Chondrocyte (in vitro differentiated cells): Measurements from ENCODE around the gene VEGFD. TPM values are rescaled to one million over a fixed set of nuclear protein-coding genes. Genes with fewer than 3 reads are reported as not detected.

Experiments
- DNase-seq: peaks from one replicate; pipeline ENCODE4 v3.0.0; 2021; ENCODE audit warnings: mixed read lengths, low spot score
- H3K27ac Mint-ChIP-seq: one replicate; pipeline ENCODE4 v1.8.0; 2021; ENCODE audit warnings: mild to moderate bottlenecking, moderate library complexity, mixed read lengths; ENCODE audit not compliant: unreplicated experiment
- H3K27me3 Mint-ChIP-seq: 2 replicates; pipeline ENCODE4 v1.8.0; 2021; ENCODE audit warnings: low read depth, mixed read lengths
- H3K36me3 Mint-ChIP-seq: 2 replicates; pipeline ENCODE4 v1.8.0; 2021; ENCODE audit warnings: low read depth, mixed read lengths
- H3K4me1 Mint-ChIP-seq: 2 replicates; pipeline ENCODE4 v1.8.0; 2021; ENCODE audit warnings: low read depth, mild to moderate bottlenecking, mixed read lengths
- H3K4me3 Mint-ChIP-seq: one replicate; pipeline ENCODE4 v1.8.0; 2021; ENCODE audit warnings: mild to moderate bottlenecking, moderate library complexity, mixed read lengths; ENCODE audit not compliant: unreplicated experiment
- H3K9me3 Mint-ChIP-seq: 2 replicates; pipeline ENCODE4 v1.8.0; 2021; ENCODE audit warnings: low read depth, mixed read lengths
- total RNA-seq: library from RNA; stranded (reverse); gene quantifications from 3 replicates; pipeline ENCODE4 v1.2.1, GENCODE V29; 2021
- TF ChIP-seq, protein P1 (sequence below): fragments of 200-600 bp; sonication (generic); IDR thresholded peaks from 2 replicates; pipeline ENCODE4 v1.5.0; 2021; ENCODE audit warnings: antibody characterized with exemption, mild to moderate bottlenecking, moderate library complexity

VEGFD gene
- total RNA-seq, 1 donor from 2014 or later = 0.20 TPM

DNA sequence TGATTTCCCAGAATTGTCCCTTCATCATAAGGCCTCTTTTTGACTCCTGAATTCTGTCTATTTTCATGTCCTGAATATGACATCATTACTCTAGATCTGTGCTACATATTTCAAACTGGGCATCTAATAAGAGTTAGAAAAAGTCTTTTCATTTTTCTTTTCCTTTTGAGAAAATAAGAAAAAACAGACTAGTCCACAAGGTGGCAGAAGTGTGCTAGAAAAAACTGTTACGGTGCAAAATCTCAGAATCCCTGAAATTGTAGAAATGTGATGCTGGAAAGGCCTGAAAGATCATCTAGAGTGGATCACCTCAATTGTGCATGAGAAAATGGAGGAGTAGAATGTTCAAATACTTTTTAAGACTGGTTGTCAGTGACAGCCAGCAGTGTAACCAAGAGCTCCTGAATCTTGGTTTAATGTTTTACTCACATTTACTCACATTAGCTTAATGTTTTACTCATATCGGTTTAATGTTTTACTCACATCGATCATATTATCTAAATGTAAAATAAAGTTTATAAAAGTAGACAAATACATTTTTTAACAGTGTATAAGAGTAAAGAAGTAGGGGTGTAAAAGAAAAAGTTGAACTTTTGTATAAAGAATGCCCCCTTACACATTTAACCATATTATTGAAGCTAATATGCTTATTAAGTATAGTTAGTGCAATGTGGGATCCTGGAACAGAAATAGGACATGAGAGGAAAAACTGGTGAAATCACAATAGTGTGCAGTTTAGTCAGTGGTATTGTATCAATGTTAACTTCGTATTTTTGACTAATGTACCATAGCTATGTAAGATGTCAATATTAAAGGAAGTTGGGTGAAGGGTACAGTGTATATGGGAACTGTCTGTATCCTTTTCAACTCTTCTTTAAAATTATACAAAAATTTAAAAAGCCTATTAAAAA lies 84.0 kb downstream of the VEGFD start:
- TF ChIP-seq, protein P1, sequence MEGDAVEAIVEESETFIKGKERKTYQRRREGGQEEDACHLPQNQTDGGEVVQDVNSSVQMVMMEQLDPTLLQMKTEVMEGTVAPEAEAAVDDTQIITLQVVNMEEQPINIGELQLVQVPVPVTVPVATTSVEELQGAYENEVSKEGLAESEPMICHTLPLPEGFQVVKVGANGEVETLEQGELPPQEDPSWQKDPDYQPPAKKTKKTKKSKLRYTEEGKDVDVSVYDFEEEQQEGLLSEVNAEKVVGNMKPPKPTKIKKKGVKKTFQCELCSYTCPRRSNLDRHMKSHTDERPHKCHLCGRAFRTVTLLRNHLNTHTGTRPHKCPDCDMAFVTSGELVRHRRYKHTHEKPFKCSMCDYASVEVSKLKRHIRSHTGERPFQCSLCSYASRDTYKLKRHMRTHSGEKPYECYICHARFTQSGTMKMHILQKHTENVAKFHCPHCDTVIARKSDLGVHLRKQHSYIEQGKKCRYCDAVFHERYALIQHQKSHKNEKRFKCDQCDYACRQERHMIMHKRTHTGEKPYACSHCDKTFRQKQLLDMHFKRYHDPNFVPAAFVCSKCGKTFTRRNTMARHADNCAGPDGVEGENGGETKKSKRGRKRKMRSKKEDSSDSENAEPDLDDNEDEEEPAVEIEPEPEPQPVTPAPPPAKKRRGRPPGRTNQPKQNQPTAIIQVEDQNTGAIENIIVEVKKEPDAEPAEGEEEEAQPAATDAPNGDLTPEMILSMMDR = peak; percentile 83
- no peaks in the 10 kb centered on the region for H3K36me3 Mint-ChIP-seq
- H3K4me3 Mint-ChIP-seq = no peak overlapping the region
- H3K27me3 Mint-ChIP-seq = peaks cover 3% of the 10 kb centered on the region
- H3K27ac Mint-ChIP-seq = no peak overlapping the region
- no peaks in the 10 kb centered on the region for H3K9me3 Mint-ChIP-seq
- DNase-seq = no peak
- H3K4me1 Mint-ChIP-seq = no peaks in the 10 kb centered on the region

DNA sequence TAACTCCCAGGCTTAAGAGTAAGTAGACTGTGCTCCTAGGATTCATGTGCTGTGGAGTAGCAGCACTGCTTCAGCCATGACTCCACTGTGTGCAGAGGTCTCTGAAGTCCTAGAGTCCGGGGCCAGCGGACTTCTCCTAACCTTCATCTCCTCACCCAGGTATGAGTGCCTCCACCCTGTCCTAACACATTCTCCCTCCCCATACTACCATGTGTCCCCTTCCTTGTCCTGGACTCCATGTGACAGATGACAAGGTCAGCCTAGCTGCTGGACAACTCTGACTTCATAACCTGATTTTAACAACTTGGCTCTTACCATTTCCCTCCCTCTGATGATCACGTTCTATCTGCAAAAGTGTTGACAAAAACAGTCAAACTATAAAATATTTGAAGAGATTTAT lies 85.4 kb downstream of the VEGFD start:
- Mint-ChIP-seq H3K4me1 (no peaks in the 10 kb centered on the region), H3K27me3 (peaks cover 2% of the 10 kb centered on the region), H3K9me3 (no peaks in the 10 kb centered on the region), H3K36me3 (no peaks in the 10 kb centered on the region), H3K27ac (no peak overlapping the region), H3K4me3 (no peak overlapping the region)
- no peak for DNase-seq
- TF ChIP-seq, protein P1 = no peak

DNA sequence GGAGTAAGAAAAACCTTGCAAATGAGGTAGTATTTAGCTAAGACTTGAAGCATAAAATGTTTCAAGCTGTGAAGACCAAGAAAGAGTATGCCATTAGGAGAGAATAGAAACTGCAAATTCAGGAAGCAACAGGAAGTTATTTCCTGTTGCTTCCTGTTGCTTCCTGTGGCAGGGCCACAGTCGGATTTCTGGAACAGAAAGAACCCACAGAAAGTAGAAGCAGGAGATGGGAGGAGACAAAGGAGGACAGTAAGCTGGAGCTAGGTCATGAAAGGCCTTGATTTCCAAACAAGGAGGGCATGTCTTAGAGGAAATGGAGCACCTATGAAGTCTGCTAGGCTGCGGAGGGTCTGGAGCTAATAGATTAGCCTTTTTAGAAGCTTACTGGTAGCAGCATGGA lies 86.0 kb downstream of the VEGFD start:
- no peak for DNase-seq
- Mint-ChIP-seq H3K4me1 (no peaks in the 10 kb centered on the region), H3K27me3 (peaks cover 2% of the 10 kb centered on the region), H3K36me3 (no peaks in the 10 kb centered on the region), H3K27ac (no peak overlapping the region), H3K4me3 (no peak overlapping the region), H3K9me3 (no peaks in the 10 kb centered on the region)
- TF ChIP-seq, protein P1 = no peak

Other genes with a start within 250 kb of the VEGFD start
- gene ASB9, start 114.3 kb downstream of the VEGFD start, total RNA-seq = not detected in 3 replicates
- gene ASB11, start 68.8 kb downstream of the VEGFD start, total RNA-seq = not detected in 3 replicates
- 7.1 to 8.2 TPM (median 8.2 TPM) in 3 replicates for gene PIGA, start 48.9 kb downstream of the VEGFD start, total RNA-seq
- 13.3 to 37.5 TPM (median 13.4 TPM) in 3 replicates for gene PIR, start 108.9 kb upstream of the VEGFD start, total RNA-seq
- gene BMX, start 116.4 kb upstream of the VEGFD start, total RNA-seq = not detected in 3 replicates
- not detected in 3 replicates for gene ACE2, start 216.5 kb upstream of the VEGFD start, total RNA-seq